PFSK-1 (cell line): ENCODE data around the gene ST3GAL6.

Experiments
- FOXP2 ChIP-seq: optimal IDR thresholded peaks from 2 replicates; pipeline ENCODE3; 2011; ENCODE audit warnings: borderline replicate concordance, control low read depth, inconsistent platforms; ENCODE audit not compliant: insufficient read depth; ENCODE audit errors: extremely low read length, extremely low read depth
- POLR2AphosphoS5 ChIP-seq: IDR thresholded peaks from 2 replicates; pipeline ENCODE4 v1.6.1; 2012; ENCODE audit warnings: low read depth, mild to moderate bottlenecking, control low read depth, low read length, moderate library complexity
- REST ChIP-seq, 2 experiments: IDR thresholded peaks; 2 replicates each; pipeline versions ENCODE4 v1.6.1 to v1.8.0; 2011 to 2012; ENCODE audit warnings: low read depth in 2 of 2, low read length in 2 of 2, control low read depth in 1 of 2, inconsistent platforms in 1 of 2, mild to moderate bottlenecking in 1 of 2, moderate library complexity in 1 of 2; ENCODE audit not compliant: insufficient read depth in 1 of 2
- SIN3A ChIP-seq: IDR thresholded peaks from 2 replicates; pipeline ENCODE4 v1.6.1; 2012; ENCODE audit warnings: mild to moderate bottlenecking, low read length, moderate library complexity, borderline replicate concordance; ENCODE audit not compliant: insufficient read depth
- TAF1 ChIP-seq: IDR thresholded peaks from 2 replicates; pipeline ENCODE4 v1.6.1; 2012; ENCODE audit warnings: low read length, control low read depth, borderline replicate concordance; ENCODE audit not compliant: insufficient read depth

Gene ST3GAL6

GRCh38 chr3:98728672-98729071 lies 34.5 kb upstream of the ST3GAL6 start:
- TF ChIP-seq REST (IDR thresholded peaks at IDR 0.05; ENCODE audit: insufficient read depth in 1 of 2, low read depth in 2 of 2, low read length in 2 of 2) = no peak
- no peak for TF ChIP-seq FOXP2
- TF ChIP-seq POLR2AphosphoS5 = no peak
- no peak for TF ChIP-seq SIN3A
- no peak for TF ChIP-seq TAF1

- TF ChIP-seq POLR2AphosphoS5 (no peak), FOXP2 (no peak), SIN3A (no peak), REST (IDR thresholded peaks at IDR 0.05; ENCODE audit: insufficient read depth in 1 of 2, low read depth in 2 of 2, low read length in 2 of 2) (no peak), TAF1 (no peak)
Measured at GRCh38 chr3:98730338-98730737, 32.8 kb upstream of the ST3GAL6 start.

GRCh38 chr3:98730886-98731537 lies 32.1 kb upstream of the ST3GAL6 start:
- TF ChIP-seq TAF1 (no peak), POLR2AphosphoS5 (no peak), FOXP2 (no peak), SIN3A (no peak), REST (IDR thresholded peaks at IDR 0.05; ENCODE audit: insufficient read depth in 1 of 2, low read depth in 2 of 2, low read length in 2 of 2) (no peak)

- no peak for TF ChIP-seq FOXP2
- no peak for TF ChIP-seq SIN3A
- no peak for TF ChIP-seq REST (IDR thresholded peaks at IDR 0.05; ENCODE audit: insufficient read depth in 1 of 2, low read depth in 2 of 2, low read length in 2 of 2)
- no peak for TF ChIP-seq TAF1
- no peak for TF ChIP-seq POLR2AphosphoS5
Measured at GRCh38 chr3:98731720-98732285, 31.3 kb upstream of the ST3GAL6 start.
